GM23248 (cell line): ENCODE measurements around the gene PAQR5. TPM values are rescaled to one million over a fixed set of nuclear protein-coding genes. Genes with fewer than 3 reads are reported as not detected.
"Not testable (repeated sequence)": the region's sequence is repeated elsewhere in the genome, so short reads cannot be mapped to it uniquely, and the experiment has no call there.

Experiments
- DNase-seq: peaks from one replicate; pipeline ENCODE4 v3.0.0-alpha.2; 2015
- H2AFZ ChIP-seq: fragments of 200-600 bp; sonication (generic); 2 replicates; pipeline ENCODE4 v1.6.1; 2016; ENCODE audit warnings: antibody characterized with exemption
- H3F3A ChIP-seq: fragments of 200-600 bp; sonication (generic); 2 replicates; pipeline ENCODE4 v1.6.1; 2016; ENCODE audit warnings: mild to moderate bottlenecking, antibody characterized with exemption, mixed run types; ENCODE audit not compliant: insufficient read depth
- H3K27ac ChIP-seq: fragments of 200-600 bp; sonication (generic); 2 replicates; pipeline ENCODE4 v1.5.1; 2016; ENCODE audit warnings: mild to moderate bottlenecking
- H3K27me3 ChIP-seq: fragments of 200-600 bp; sonication (generic); replicated peaks from 2 replicates; pipeline ENCODE4 v1.6.1; 2016; ENCODE audit warnings: mild to moderate bottlenecking; ENCODE audit not compliant: insufficient read depth
- H3K36me3 ChIP-seq: fragments of 200-600 bp; sonication (generic); 2 replicates; pipeline ENCODE4 v1.6.1; 2016; ENCODE audit warnings: low read depth, mild to moderate bottlenecking
- H3K4me1 ChIP-seq: fragments of 200-600 bp; sonication (generic); 2 replicates; pipeline ENCODE4 v1.6.1; 2016; ENCODE audit warnings: mild to moderate bottlenecking; ENCODE audit not compliant: insufficient read depth
- H3K4me2 ChIP-seq: fragments of 200-600 bp; sonication (generic); one replicate; pipeline ENCODE4 v1.6.1; 2016; ENCODE audit warnings: mild to moderate bottlenecking; ENCODE audit not compliant: unreplicated experiment
- H3K4me3 ChIP-seq: fragments of 200-600 bp; sonication (generic); 2 replicates; pipeline ENCODE4 v1.5.1; 2016; ENCODE audit warnings: mild to moderate bottlenecking
- H3K79me2 ChIP-seq: fragments of 200-600 bp; sonication (generic); 2 replicates; pipeline ENCODE4 v1.6.1; 2016; ENCODE audit warnings: mild to moderate bottlenecking; ENCODE audit not compliant: insufficient read depth
- H3K9ac ChIP-seq: fragments of 200-600 bp; sonication (generic); 2 replicates; pipeline ENCODE4 v1.6.1; 2016; ENCODE audit warnings: mild to moderate bottlenecking
- H3K9me2 ChIP-seq: fragments of 200-600 bp; sonication (generic); 2 replicates; pipeline ENCODE4 v1.6.1; 2016; ENCODE audit warnings: mixed run types, mild to moderate bottlenecking, moderate library complexity; ENCODE audit not compliant: insufficient read depth
- H3K9me3 ChIP-seq: fragments of 200-600 bp; sonication (generic); one replicate; pipeline ENCODE4 v1.6.1; 2017; ENCODE audit warnings: low read depth
- H4K20me1 ChIP-seq: fragments of 200-600 bp; sonication (generic); 2 replicates; pipeline ENCODE4 v1.6.0; 2016; ENCODE audit not compliant: insufficient read depth
- EZH2 ChIP-seq: fragments of 200-600 bp; sonication (generic); IDR thresholded peaks from 2 replicates; pipeline ENCODE4 v1.6.1; 2018; ENCODE audit warnings: antibody characterized with exemption, mild to moderate bottlenecking; ENCODE audit not compliant: insufficient read depth, poor library complexity, severe bottlenecking
- EZH2phosphoT487 ChIP-seq: fragments of 200-600 bp; sonication (generic); IDR thresholded peaks from 2 replicates; pipeline ENCODE4 v1.6.1; 2018; ENCODE audit warnings: antibody characterized with exemption, moderate library complexity, mild to moderate bottlenecking, low read depth; ENCODE audit not compliant: insufficient read depth
- WGBS, 2 experiments: methylation state at CpG; one replicate each; pipeline ENCODE4 v1.1.6; 2015 to 2017; ENCODE audit warnings: low lambda C conversion rate in 2 of 2, low coverage in 1 of 2; ENCODE audit errors: missing lambda C conversion rate in 2 of 2; 5-methylcytosine and 5-hydroxymethylcytosine counted together
- in situ Hi-C: fragments of 300-500 bp; cut with MboI; formaldehyde crosslinking; loops from 2 replicates; pipeline ENCODE4 v1.15.0; 2020
- polyA plus RNA-seq: library from polyadenylated mRNA; unstranded; fragments of >200 nt; fragmentation: Nextera tagmentation; extraction: Ambion mirVana; gene quantifications from 2 replicates; pipeline ENCODE4 v1.2.1, GENCODE V29; 2016
- total RNA-seq: library from RNA; depleted of rRNA; stranded (reverse); fragments of >200 nt; shearing (Covaris generic); gene quantifications from 2 replicates; pipeline ENCODE4 v1.2.3, GENCODE V29; 2014

The PAQR5 gene
- total and polyA plus RNA-seq, 2 experiments from 2014 or later = 3.8 to 5.7 TPM

- H3K9me3 ChIP-seq = no peaks in the 10 kb centered on the region
- no peak for DNase-seq
- no peak overlapping the region for H2AFZ ChIP-seq
- WGBS, 2 experiments = 89 to 98% methylated on average over 4 of the region's 4 CpGs
- TF ChIP-seq EZH2phosphoT487 (no peak), EZH2 (no peak)
- in situ Hi-C loops = no loop called here
- H3K4me2 ChIP-seq = no peak overlapping the region
- peaks cover 3% of the 10 kb centered on the region; the same call in 1 of the 2 replicates for H3K36me3 ChIP-seq
- H3K9me2 ChIP-seq = no peaks in the 10 kb centered on the region
- H3K4me3 ChIP-seq = no peak overlapping the region
- H3K9ac ChIP-seq = no peak overlapping the region
- no peaks in the 10 kb centered on the region for H3K27me3 ChIP-seq
- H3K79me2 ChIP-seq = peaks cover under 1% of the 10 kb centered on the region; the same call in 1 of the 2 replicates
- H4K20me1 ChIP-seq = no peaks in the 10 kb centered on the region
- H3K27ac ChIP-seq = no peak overlapping the region
- no peaks in the 10 kb centered on the region for H3K4me1 ChIP-seq
- peaks cover 3% of the 10 kb centered on the region; the same call in 1 of the 2 replicates for H3F3A ChIP-seq
Measured at GRCh38 chr15:69436951-69437350, 138.2 kb downstream of the PAQR5 start.

GRCh38 chr15:69439623-69440022 is 140.9 kb downstream of the PAQR5 start:
- H3K4me2 ChIP-seq = no peak overlapping the region
- H3K4me1 ChIP-seq = no peaks in the 10 kb centered on the region
- no peak overlapping the region for H3K27ac ChIP-seq
- H4K20me1 ChIP-seq = no peaks in the 10 kb centered on the region
- H3K9me2 ChIP-seq = no peaks in the 10 kb centered on the region
- DNase-seq = no peak
- 91% methylated on average over 4 of the region's 4 CpGs for WGBS, 2 experiments
- no peak overlapping the region for H3K9ac ChIP-seq
- in situ Hi-C loops = no loop called here
- H3K9me3 ChIP-seq = no peaks in the 10 kb centered on the region
- no peaks in the 10 kb centered on the region for H3K27me3 ChIP-seq
- H3K36me3 ChIP-seq = peaks cover 12% of the 10 kb centered on the region
- H3K79me2 ChIP-seq = peaks cover 4% of the 10 kb centered on the region; the same call in 1 of the 2 replicates
- TF ChIP-seq EZH2 = no peak
- TF ChIP-seq EZH2phosphoT487 = no peak
- no peak overlapping the region for H2AFZ ChIP-seq
- H3K4me3 ChIP-seq = no peak overlapping the region
- peaks cover 3% of the 10 kb centered on the region; the same call in 1 of the 2 replicates for H3F3A ChIP-seq

- H3K9me3 ChIP-seq = no peaks in the 10 kb centered on the region
- no peak overlapping the region for H3K4me2 ChIP-seq
- no peak for DNase-seq
- H3K79me2 ChIP-seq = peaks cover 4% of the 10 kb centered on the region; the same call in 1 of the 2 replicates
- H3K4me3 ChIP-seq = no peak overlapping the region
- H3K27ac ChIP-seq = no peak overlapping the region
- no peak for TF ChIP-seq EZH2
- TF ChIP-seq EZH2phosphoT487 = no peak
- peaks cover 3% of the 10 kb centered on the region; the same call in 1 of the 2 replicates for H3F3A ChIP-seq
- no peaks in the 10 kb centered on the region for H3K9me2 ChIP-seq
- H2AFZ ChIP-seq = no peak overlapping the region
- WGBS, 2 experiments = 88 to 91% methylated on average over 5 of the region's 5 CpGs
- H3K9ac ChIP-seq = no peak overlapping the region
- no peaks in the 10 kb centered on the region for H3K4me1 ChIP-seq
- H3K27me3 ChIP-seq = no peaks in the 10 kb centered on the region
- peaks cover 23% of the 10 kb centered on the region for H3K36me3 ChIP-seq
- no peaks in the 10 kb centered on the region for H4K20me1 ChIP-seq
- in situ Hi-C loops = no loop called here
Measured at GRCh38 chr15:69443032-69443611, 144.4 kb downstream of the PAQR5 start.

- Histone ChIP-seq H3K27ac (no peak overlapping the region), H4K20me1 (no peaks in the 10 kb centered on the region), H3K4me3 (no peak overlapping the region), H3K79me2 (peaks cover 4% of the 10 kb centered on the region; the same call in 1 of the 2 replicates), H2AFZ (no peak overlapping the region), H3F3A (no peaks in the 10 kb centered on the region), H3K36me3 (peaks cover 25% of the 10 kb centered on the region), H3K4me1 (no peaks in the 10 kb centered on the region), H3K9ac (no peak overlapping the region), H3K27me3 (no peaks in the 10 kb centered on the region), H3K9me2 (no peaks in the 10 kb centered on the region), H3K4me2 (no peak overlapping the region), H3K9me3 (no peaks in the 10 kb centered on the region)
- WGBS, 2 experiments = 94 to 96% methylated on average over 7 of the region's 7 CpGs
- in situ Hi-C loops = no loop called here
- DNase-seq = no peak
- TF ChIP-seq EZH2 = no peak
- TF ChIP-seq EZH2phosphoT487 = no peak
Measured at GRCh38 chr15:69444686-69445085, 146.0 kb downstream of the PAQR5 start.

- Histone ChIP-seq H3K27me3 (no peaks in the 10 kb centered on the region), H3F3A (peaks cover 13% of the 10 kb centered on the region), H3K27ac (no peak overlapping the region), H3K9me3 (no peaks in the 10 kb centered on the region), H3K4me3 (no peak overlapping the region), H3K9ac (no peak overlapping the region), H3K9me2 (no peaks in the 10 kb centered on the region), H4K20me1 (no peaks in the 10 kb centered on the region), H3K36me3 (peaks cover 25% of the 10 kb centered on the region), H2AFZ (no peak overlapping the region), H3K79me2 (peaks cover 4% of the 10 kb centered on the region; the same call in 1 of the 2 replicates), H3K4me1 (peaks cover 2% of the 10 kb centered on the region; the same call in 1 of the 2 replicates), H3K4me2 (no peak overlapping the region)
- WGBS, 2 experiments = 79 to 81% methylated on average over 2 of the region's 2 CpGs
- in situ Hi-C loops = no loop called here
- TF ChIP-seq EZH2 (no peak), EZH2phosphoT487 (no peak)
- DNase-seq = no peak
Measured at GRCh38 chr15:69446953-69447352, 148.2 kb downstream of the PAQR5 start.

GRCh38 chr15:69450221-69450620 is 151.5 kb downstream of the PAQR5 start:
- H3K9ac ChIP-seq, H3K4me2 ChIP-seq, H3K27ac ChIP-seq, H3K9me2 ChIP-seq, H2AFZ ChIP-seq, H3K4me3 ChIP-seq, in situ Hi-C loops, DNase-seq, H3K27me3 ChIP-seq, H3K9me3 ChIP-seq: not testable (repeated sequence)
- Histone ChIP-seq H3K4me1 (peaks cover 16% of the 10 kb centered on the region), H3K79me2 (peaks cover 26% of the 10 kb centered on the region), H3F3A (peaks cover 35% of the 10 kb centered on the region), H4K20me1 (peaks cover 18% of the 10 kb centered on the region; the same call in 1 of the 2 replicates), H3K36me3 (peaks cover 30% of the 10 kb centered on the region)
- 97 to 98% methylated on average over 4 of the region's 4 CpGs for WGBS, 2 experiments
